Stimulated activated memory B cell treated with anti-CD40 and anti-IgM and Interleukin-4, amounts not matched to agents 10 μg/mL and 1 μg/mL and 100 μg/mL, for 72 hours (primary cell): Measurements from ENCODE around the gene POF1B.
A peak's percentile ranks its signal among the peaks of the same experiment; 100 is the strongest.
"Not testable (repeated sequence)": the region's sequence is repeated elsewhere in the genome, so short reads cannot be mapped to it uniquely, and the experiment has no call there.

Source experiments
- ATAC-seq: fragments of 150-1000 bp; cut with Tn5 transposase; 2 replicates; pipeline ENCODE4 v1.10.0; 2021
- H3K27ac Mint-ChIP-seq: one replicate; pipeline ENCODE4 v1.8.0; 2022; ENCODE audit warnings: mild to moderate bottlenecking, mixed read lengths
- H3K27me3 Mint-ChIP-seq: one replicate; pipeline ENCODE4 v1.8.0; 2022; ENCODE audit warnings: mixed read lengths
- H3K36me3 Mint-ChIP-seq: one replicate; pipeline ENCODE4 v1.8.0; 2022; ENCODE audit warnings: mixed read lengths
- H3K4me1 Mint-ChIP-seq: one replicate; pipeline ENCODE4 v1.8.0; 2022; ENCODE audit warnings: mixed read lengths
- H3K4me3 Mint-ChIP-seq: one replicate; pipeline ENCODE4 v1.8.0; 2022; ENCODE audit warnings: mild to moderate bottlenecking, moderate library complexity, mixed read lengths
- H3K9me3 Mint-ChIP-seq: one replicate; pipeline ENCODE4 v1.8.0; 2022; ENCODE audit warnings: mixed read lengths

The POF1B gene

GRCh38 chrX:85309717-85310116 is 69.7 kb downstream of the POF1B start:
- no peak overlapping the region for H3K4me3 Mint-ChIP-seq
- H3K27me3 Mint-ChIP-seq, result no peaks in the 10 kb centered on the region
- H3K9me3 Mint-ChIP-seq, result peaks cover 9% of the 10 kb centered on the region
- peaks cover 7% of the 10 kb centered on the region for H3K4me1 Mint-ChIP-seq
- no peak for ATAC-seq
- no peak overlapping the region for H3K27ac Mint-ChIP-seq
- peaks cover 6% of the 10 kb centered on the region for H3K36me3 Mint-ChIP-seq

- ATAC-seq, result no peak
These were observed 75.9 kb downstream of the POF1B start for GRCh38 chrX:85303544-85303943.

DNA sequence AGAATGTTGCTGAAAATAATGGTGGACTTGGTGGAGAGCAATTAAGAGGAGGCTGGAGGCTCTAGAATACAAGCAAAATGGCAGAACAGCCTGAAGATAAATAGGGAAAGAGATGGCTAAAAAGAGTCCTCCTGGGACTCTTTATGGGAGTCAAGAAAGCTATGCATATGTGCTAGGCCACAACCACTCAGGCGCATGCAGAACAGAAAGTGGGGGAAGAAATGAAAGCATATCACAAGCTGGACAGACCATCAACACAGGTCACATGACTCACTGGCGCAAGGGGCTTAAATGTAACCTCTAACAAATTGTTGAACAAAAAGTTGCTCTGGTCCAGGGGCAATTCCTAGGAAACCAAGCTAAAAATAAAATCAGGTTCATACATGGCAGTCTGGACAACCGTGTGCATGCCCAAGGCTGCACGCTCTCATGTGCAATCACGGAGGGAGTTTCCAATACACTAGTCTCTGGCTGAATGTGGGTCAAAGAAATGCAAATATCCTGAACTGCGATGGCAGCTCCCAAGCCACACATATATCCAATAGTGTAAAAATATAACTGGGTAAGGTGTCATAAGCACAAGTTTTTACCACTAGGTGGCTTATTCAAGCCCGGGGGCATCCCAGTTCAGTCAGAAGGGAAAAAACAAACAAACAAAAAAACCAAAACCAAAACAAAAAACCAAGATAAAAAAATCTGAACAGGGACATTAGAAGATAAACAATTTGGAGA is 90.3 kb downstream of the POF1B start:
- Mint-ChIP-seq H3K4me3 (no peak overlapping the region), H3K36me3 (peaks cover 9% of the 10 kb centered on the region), H3K27ac (no peak overlapping the region), H3K9me3 (peaks cover 9% of the 10 kb centered on the region), H3K4me1 (no peaks in the 10 kb centered on the region), H3K27me3 (no peaks in the 10 kb centered on the region)
- ATAC-seq, result no peak

More at GRCh38 chrX:85303544-85303943, 75.9 kb downstream of the POF1B start:
- H3K27me3 Mint-ChIP-seq, result no peaks in the 10 kb centered on the region
- no peak overlapping the region for H3K27ac Mint-ChIP-seq
- H3K36me3 Mint-ChIP-seq, result no peaks in the 10 kb centered on the region
- H3K4me1 Mint-ChIP-seq, result peaks cover 7% of the 10 kb centered on the region
- no peaks in the 10 kb centered on the region for H3K9me3 Mint-ChIP-seq
- no peak overlapping the region for H3K4me3 Mint-ChIP-seq

DNA sequence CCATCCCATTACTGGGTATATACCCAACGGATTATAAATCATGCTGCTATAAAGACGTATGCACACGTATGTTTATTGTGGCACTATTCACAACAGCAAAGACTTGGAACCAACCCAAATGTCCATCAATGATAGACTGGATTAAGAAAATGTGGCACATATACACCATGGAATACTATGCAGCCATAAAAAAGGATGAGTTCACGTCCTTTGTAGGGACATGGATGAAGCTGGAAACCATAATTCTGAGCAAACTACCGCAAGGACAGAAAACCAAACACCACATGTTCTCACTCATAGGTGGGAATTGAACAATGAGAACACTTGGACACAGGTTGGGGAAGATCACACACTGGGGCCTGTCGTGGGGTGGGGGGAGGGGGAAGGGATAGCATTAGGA is 94.2 kb downstream of the POF1B start:
- H3K4me1 Mint-ChIP-seq, H3K27me3 Mint-ChIP-seq, H3K4me3 Mint-ChIP-seq, H3K36me3 Mint-ChIP-seq, ATAC-seq, H3K27ac Mint-ChIP-seq, H3K9me3 Mint-ChIP-seq: not testable (repeated sequence)

- Mint-ChIP-seq H3K9me3 (no peaks in the 10 kb centered on the region), H3K4me3 (peak overlapping the region; percentile 88), H3K27ac (peak overlapping the region; percentile 88), H3K4me1 (peaks cover 13% of the 10 kb centered on the region), H3K27me3 (no peaks in the 10 kb centered on the region), H3K36me3 (no peaks in the 10 kb centered on the region)
- ATAC-seq, result peak; percentile 47
These were observed 134.8 kb downstream of the POF1B start for GRCh38 chrX:85244450-85245211.

DNA sequence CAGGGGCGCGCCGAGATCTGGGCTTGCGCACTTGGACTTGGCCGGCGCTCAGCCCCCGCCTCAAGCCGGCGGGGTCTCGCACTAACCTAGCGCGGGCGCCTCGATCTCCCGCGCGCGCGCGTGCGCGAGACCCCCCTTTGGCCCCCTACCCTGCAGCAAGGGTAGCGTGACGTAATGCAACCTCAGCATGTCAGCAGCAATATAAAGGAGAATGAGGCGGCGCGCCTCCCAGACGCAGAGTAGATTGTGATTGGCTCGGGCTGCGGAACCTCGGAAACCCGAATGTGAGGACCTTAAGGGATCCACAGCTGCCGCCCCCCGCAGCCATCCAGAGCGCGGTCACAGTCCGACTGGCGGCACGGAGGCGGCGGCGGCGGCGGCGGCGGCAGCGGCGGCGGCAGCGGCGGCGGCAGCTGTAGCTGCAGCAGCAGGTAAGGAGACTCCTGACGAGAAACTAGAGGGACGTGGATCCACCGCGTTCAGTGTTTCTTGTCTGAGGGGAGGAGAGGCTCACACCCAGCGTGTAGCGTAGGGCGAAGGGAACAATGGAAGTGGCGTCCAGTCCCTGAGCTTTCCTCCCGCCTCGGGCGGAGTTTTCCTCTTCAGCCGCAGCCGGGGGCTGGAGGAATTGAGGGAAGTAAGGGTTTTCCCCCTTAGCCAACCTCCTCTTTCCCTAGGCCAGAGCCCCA is 135.6 kb downstream of the POF1B start, which contains the start of the genes SATL1 and ZNF711:
TSS of gene SATL1 (minus strand) at position 19 of the 689 bp plus-strand sequence. CDS start 134,811 bp downstream, outside the sequence.
TSS of gene ZNF711 (plus strand) at position 231 of the 689 bp plus-strand sequence. CDS start 3,582 bp downstream, outside the sequence.
- Mint-ChIP-seq H3K4me1 (peaks cover 13% of the 10 kb centered on the region), H3K9me3 (no peaks in the 10 kb centered on the region), H3K27ac (peak within 1 kb of the TSS; percentile 88), H3K36me3 (no peaks in the 10 kb centered on the region), H3K4me3 (peak within 1 kb of the TSS; percentile 88), H3K27me3 (no peaks in the 10 kb centered on the region)
- peak; percentile 65 for ATAC-seq

DNA sequence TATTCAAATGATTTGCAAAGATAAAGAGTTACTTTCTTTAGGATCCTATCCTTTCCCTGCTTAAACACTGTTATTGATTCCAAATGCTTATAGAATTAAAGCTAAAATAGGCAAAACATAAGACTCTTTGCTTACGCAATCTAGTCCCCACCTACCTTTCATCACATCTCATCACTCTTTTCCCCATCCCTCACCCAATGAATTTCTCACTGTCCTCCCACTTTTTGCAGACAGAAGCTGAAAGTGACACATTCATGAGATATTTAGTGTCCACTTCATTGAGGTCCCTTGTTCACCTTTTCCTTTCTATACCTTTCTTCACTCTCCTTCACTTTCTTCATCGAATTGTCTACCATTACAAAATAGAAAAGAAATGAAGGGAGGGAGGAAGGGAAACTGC is 136.3 kb downstream of the POF1B start:
- peak overlapping the region; percentile 88 for H3K4me3 Mint-ChIP-seq
- H3K36me3 Mint-ChIP-seq, result no peaks in the 10 kb centered on the region
- ATAC-seq, result no peak
- peak overlapping the region; percentile 88 for H3K27ac Mint-ChIP-seq
- no peaks in the 10 kb centered on the region for H3K27me3 Mint-ChIP-seq
- no peaks in the 10 kb centered on the region for H3K9me3 Mint-ChIP-seq
- peaks cover 13% of the 10 kb centered on the region for H3K4me1 Mint-ChIP-seq
